Measurements from ENCODE around the gene AP2M1.

- TF ChIP-seq CTCF (optimal IDR thresholded peaks at IDR 0.05 in 1 of 3, IDR thresholded peaks at IDR 0.05 in 1 of 3, conservative IDR thresholded peaks at IDR 0.05 in 1 of 3; ENCODE audit: extremely low read depth in 1 of 3, insufficient read depth in 2 of 3, low read length in 3 of 3) (no peak), EZH2 (IDR thresholded peaks at IDR 0.05; ENCODE audit: low read length) (no peak)
These were observed 44.2 kb downstream of the AP2M1 start for GRCh38 chr3:184218814-184219213.
